Activated naive CD4-positive, alpha-beta T cell treated with anti-CD3 and anti-CD28 coated beads for 36 hours (primary cell): ENCODE data around the gene RYR2. TPM values are rescaled to one million over a fixed set of nuclear protein-coding genes. Genes with fewer than 3 reads are reported as not detected.

Experiments used
- CTCF ChIA-PET: fragments of 350-600 bp; sonication (Branson Sonifier 250); formaldehyde crosslinking; loops from one replicate; lab custom pipeline; 2021; ENCODE audit warnings: antibody characterized with exemption; lab: Charles Lee
- DNase-seq: peaks from one replicate; pipeline ENCODE4 v3.0.0-alpha.2; 2020
- H3K27ac Mint-ChIP-seq: one replicate; pipeline ENCODE4 v1.8.0; 2021; ENCODE audit warnings: mild to moderate bottlenecking, mixed read lengths
- H3K27me3 Mint-ChIP-seq: one replicate; pipeline ENCODE4 v1.8.0; 2021; ENCODE audit warnings: low read depth, mixed read lengths
- H3K36me3 Mint-ChIP-seq: one replicate; pipeline ENCODE4 v1.8.0; 2021; ENCODE audit warnings: low read depth, mixed read lengths
- H3K4me1 Mint-ChIP-seq: one replicate; pipeline ENCODE4 v1.8.0; 2021; ENCODE audit warnings: low read depth, mixed read lengths
- H3K4me3 Mint-ChIP-seq: one replicate; pipeline ENCODE4 v1.8.0; 2021; ENCODE audit warnings: mild to moderate bottlenecking, moderate library complexity, mixed read lengths
- H3K9me3 Mint-ChIP-seq: one replicate; pipeline ENCODE4 v1.8.0; 2021; ENCODE audit warnings: mixed read lengths
- intact Hi-C: fragments of 100-400 bp; cut with micrococcal nuclease; formaldehyde crosslinking; loops from one replicate; pipeline ENCODE4 v1.15.1; 2023
- total RNA-seq, 2 experiments: library from RNA; stranded (reverse); gene quantifications; one replicate each; pipeline ENCODE4 v1.2.3, GENCODE V29; 2021

Gene RYR2
- total RNA-seq, 2 experiments from 2014 or later, result not detected

GRCh38 chr1:237309595-237310118, 267.7 kb downstream of the RYR2 start:
- Mint-ChIP-seq H3K9me3 (peaks cover 3% of the 10 kb centered on the region), H3K36me3 (no peaks in the 10 kb centered on the region), H3K27me3 (no peaks in the 10 kb centered on the region), H3K27ac (no peak overlapping the region), H3K4me1 (no peaks in the 10 kb centered on the region), H3K4me3 (no peak overlapping the region)
- intact Hi-C loops, result no loop called here
- DNase-seq, result no peak
- CTCF ChIA-PET, result no interaction called here

- DNase-seq, result no peak
- Mint-ChIP-seq H3K27me3 (no peaks in the 10 kb centered on the region), H3K4me1 (no peaks in the 10 kb centered on the region), H3K9me3 (peaks cover 3% of the 10 kb centered on the region), H3K4me3 (no peak overlapping the region), H3K36me3 (no peaks in the 10 kb centered on the region), H3K27ac (no peak overlapping the region)
- intact Hi-C loops, result no loop called here
- CTCF ChIA-PET, result interaction anchor here (0.9 kb wide), 1 partner anchor 213 kb away, joined by 3 read pairs; no protein-coding TSS in a partner anchor
These were observed 274.4 kb downstream of the RYR2 start for GRCh38 chr1:237316352-237316751.

GRCh38 chr1:237318748-237319147, 276.8 kb downstream of the RYR2 start:
- intact Hi-C loops, result no loop called here
- H3K4me3 Mint-ChIP-seq, result no peak overlapping the region
- no peak for DNase-seq
- H3K4me1 Mint-ChIP-seq, result no peaks in the 10 kb centered on the region
- no peaks in the 10 kb centered on the region for H3K27me3 Mint-ChIP-seq
- no peaks in the 10 kb centered on the region for H3K36me3 Mint-ChIP-seq
- H3K9me3 Mint-ChIP-seq, result no peaks in the 10 kb centered on the region
- CTCF ChIA-PET, result no interaction called here
- no peak overlapping the region for H3K27ac Mint-ChIP-seq

- Mint-ChIP-seq H3K27ac (no peak overlapping the region), H3K4me3 (no peak overlapping the region), H3K27me3 (no peaks in the 10 kb centered on the region), H3K9me3 (no peaks in the 10 kb centered on the region), H3K36me3 (no peaks in the 10 kb centered on the region), H3K4me1 (no peaks in the 10 kb centered on the region)
- CTCF ChIA-PET, result interaction anchor here (1.2 kb wide), 1 partner anchor 9 kb away, joined by 3 read pairs; no protein-coding TSS in a partner anchor
- intact Hi-C loops, result no loop called here
- no peak for DNase-seq
These were observed 278.9 kb downstream of the RYR2 start for GRCh38 chr1:237320890-237321289.

GRCh38 chr1:237324226-237324625, 282.2 kb downstream of the RYR2 start:
- no peak overlapping the region for H3K27ac Mint-ChIP-seq
- no peaks in the 10 kb centered on the region for H3K36me3 Mint-ChIP-seq
- H3K9me3 Mint-ChIP-seq, result no peaks in the 10 kb centered on the region
- CTCF ChIA-PET, result no interaction called here
- intact Hi-C loops, result no loop called here
- no peak overlapping the region for H3K4me3 Mint-ChIP-seq
- no peaks in the 10 kb centered on the region for H3K27me3 Mint-ChIP-seq
- DNase-seq, result no peak
- H3K4me1 Mint-ChIP-seq, result no peaks in the 10 kb centered on the region

GRCh38 chr1:237327061-237327460, 285.1 kb downstream of the RYR2 start:
- Mint-ChIP-seq H3K9me3 (no peaks in the 10 kb centered on the region), H3K36me3 (no peaks in the 10 kb centered on the region), H3K4me3 (no peak overlapping the region), H3K4me1 (no peaks in the 10 kb centered on the region), H3K27ac (no peak overlapping the region), H3K27me3 (no peaks in the 10 kb centered on the region)
- CTCF ChIA-PET, result no interaction called here
- no peak for DNase-seq
- intact Hi-C loops, result no loop called here

GRCh38 chr1:237340892-237341291, 298.9 kb downstream of the RYR2 start:
- no peak overlapping the region for H3K4me3 Mint-ChIP-seq
- H3K27ac Mint-ChIP-seq, result no peak overlapping the region
- H3K36me3 Mint-ChIP-seq, result no peaks in the 10 kb centered on the region
- no peak for DNase-seq
- intact Hi-C loops, result no loop called here
- H3K27me3 Mint-ChIP-seq, result peaks cover 2% of the 10 kb centered on the region
- H3K4me1 Mint-ChIP-seq, result no peaks in the 10 kb centered on the region
- no peaks in the 10 kb centered on the region for H3K9me3 Mint-ChIP-seq
- CTCF ChIA-PET, result no interaction called here

GRCh38 chr1:237341391-237341790, 299.4 kb downstream of the RYR2 start:
- Mint-ChIP-seq H3K27me3 (peaks cover 2% of the 10 kb centered on the region), H3K27ac (no peak overlapping the region), H3K9me3 (no peaks in the 10 kb centered on the region), H3K4me1 (no peaks in the 10 kb centered on the region), H3K4me3 (no peak overlapping the region), H3K36me3 (no peaks in the 10 kb centered on the region)
- no peak for DNase-seq
- CTCF ChIA-PET, result no interaction called here
- intact Hi-C loops, result no loop called here

GRCh38 chr1:237342730-237343129, 300.7 kb downstream of the RYR2 start:
- CTCF ChIA-PET, result no interaction called here
- H3K36me3 Mint-ChIP-seq, result no peaks in the 10 kb centered on the region
- H3K4me1 Mint-ChIP-seq, result no peaks in the 10 kb centered on the region
- no peak overlapping the region for H3K4me3 Mint-ChIP-seq
- peaks cover 2% of the 10 kb centered on the region for H3K27me3 Mint-ChIP-seq
- no peaks in the 10 kb centered on the region for H3K9me3 Mint-ChIP-seq
- no peak for DNase-seq
- intact Hi-C loops, result no loop called here
- H3K27ac Mint-ChIP-seq, result no peak overlapping the region

GRCh38 chr1:237352747-237353146, 310.8 kb downstream of the RYR2 start:
- Mint-ChIP-seq H3K4me1 (no peaks in the 10 kb centered on the region), H3K36me3 (no peaks in the 10 kb centered on the region), H3K27ac (no peak overlapping the region), H3K9me3 (no peaks in the 10 kb centered on the region), H3K4me3 (no peak overlapping the region), H3K27me3 (peaks cover 3% of the 10 kb centered on the region)
- intact Hi-C loops, result no loop called here
- CTCF ChIA-PET, result no interaction called here
- no peak for DNase-seq

- Mint-ChIP-seq H3K4me3 (no peak overlapping the region), H3K9me3 (no peaks in the 10 kb centered on the region), H3K27me3 (no peaks in the 10 kb centered on the region), H3K36me3 (no peaks in the 10 kb centered on the region), H3K4me1 (no peaks in the 10 kb centered on the region), H3K27ac (no peak overlapping the region)
- CTCF ChIA-PET, result interaction anchor here (0.7 kb wide), 1 partner anchor 16 kb away, joined by 3 read pairs; no protein-coding TSS in a partner anchor
- intact Hi-C loops, result no loop called here
- no peak for DNase-seq
These were observed 311.9 kb downstream of the RYR2 start for GRCh38 chr1:237353918-237354317.

- Mint-ChIP-seq H3K27ac (no peak overlapping the region), H3K36me3 (no peaks in the 10 kb centered on the region), H3K4me3 (no peak overlapping the region), H3K27me3 (no peaks in the 10 kb centered on the region), H3K9me3 (no peaks in the 10 kb centered on the region), H3K4me1 (no peaks in the 10 kb centered on the region)
- intact Hi-C loops, result no loop called here
- DNase-seq, result no peak
- CTCF ChIA-PET, result no interaction called here
These were observed 313.0 kb downstream of the RYR2 start for GRCh38 chr1:237355022-237355421.

GRCh38 chr1:237358555-237358954, 316.6 kb downstream of the RYR2 start:
- Mint-ChIP-seq H3K27ac (no peak overlapping the region), H3K36me3 (no peaks in the 10 kb centered on the region), H3K4me1 (no peaks in the 10 kb centered on the region), H3K4me3 (no peak overlapping the region), H3K27me3 (no peaks in the 10 kb centered on the region), H3K9me3 (no peaks in the 10 kb centered on the region)
- intact Hi-C loops, result no loop called here
- DNase-seq, result no peak
- CTCF ChIA-PET, result interaction anchor here (1.4 kb wide), 1 partner anchor 28 kb away, joined by 3 read pairs; no protein-coding TSS in a partner anchor
